Hepatocyte (in vitro differentiated cells): ENCODE results near the gene DYRK4. TPM values are rescaled to one million over a fixed set of nuclear protein-coding genes. Genes with fewer than 3 reads are reported as not detected.

Source experiments
- DNase-seq: peaks from one replicate; pipeline ENCODE4 v3.0.0-alpha.2; 2016; ENCODE audit warnings: low spot score
- H2AFZ ChIP-seq: fragments of 200-600 bp; sonication (generic); 2 replicates; pipeline ENCODE4 v1.6.0; 2016; ENCODE audit warnings: antibody characterized with exemption, mild to moderate bottlenecking
- H3K27ac ChIP-seq: fragments of 200-600 bp; sonication (generic); 2 replicates; pipeline ENCODE4 v1.5.1; 2016; ENCODE audit warnings: mild to moderate bottlenecking
- H3K27me3 ChIP-seq: fragments of 200-600 bp; sonication (generic); 2 replicates; pipeline ENCODE4 v1.6.1; 2016
- H3K36me3 ChIP-seq: fragments of 200-600 bp; sonication (generic); replicated peaks from 2 replicates; pipeline ENCODE4 v1.5.1; 2016; ENCODE audit warnings: low read depth; ENCODE audit not compliant: insufficient read depth
- H3K4me1 ChIP-seq: fragments of 200-600 bp; sonication (generic); 2 replicates; pipeline ENCODE4 v1.5.1; 2016; ENCODE audit warnings: mild to moderate bottlenecking, moderate library complexity; ENCODE audit not compliant: insufficient read depth
- H3K4me2 ChIP-seq: fragments of 200-600 bp; sonication (generic); 2 replicates; pipeline ENCODE4 v1.6.0; 2016
- H3K4me3 ChIP-seq: fragments of 200-600 bp; sonication (generic); 2 replicates; pipeline ENCODE4 v1.5.1; 2016; ENCODE audit warnings: mild to moderate bottlenecking
- H3K79me2 ChIP-seq: fragments of 200-600 bp; sonication (generic); 2 replicates; pipeline ENCODE4 v1.6.0; 2017; ENCODE audit warnings: mild to moderate bottlenecking
- H3K9me2 ChIP-seq: fragments of 200-600 bp; sonication (generic); replicated peaks from 2 replicates; pipeline ENCODE4 v1.6.0; 2017; ENCODE audit warnings: mild to moderate bottlenecking; ENCODE audit not compliant: insufficient read depth
- H3K9me3 ChIP-seq: fragments of 200-600 bp; sonication (generic); 2 replicates; pipeline ENCODE4 v1.5.1; 2016; ENCODE audit warnings: low read depth, mild to moderate bottlenecking
- H4K20me1 ChIP-seq: fragments of 200-600 bp; sonication (generic); 2 replicates; pipeline ENCODE4 v1.6.0; 2016; ENCODE audit warnings: mild to moderate bottlenecking; ENCODE audit not compliant: insufficient read depth, poor library complexity, severe bottlenecking
- EZH2 ChIP-seq: fragments of 200-600 bp; sonication (generic); IDR thresholded peaks from 2 replicates; pipeline ENCODE4 v1.6.1; 2016; ENCODE audit warnings: antibody characterized with exemption, mild to moderate bottlenecking, borderline replicate concordance
- EZH2phosphoT487 ChIP-seq: fragments of 200-600 bp; sonication (generic); IDR thresholded peaks from one replicate; pipeline ENCODE4 v1.6.1; 2018; ENCODE audit warnings: antibody characterized with exemption, mild to moderate bottlenecking, low read depth, moderate library complexity; ENCODE audit not compliant: unreplicated experiment, severe bottlenecking
- WGBS: methylation state at CpG from one replicate; pipeline ENCODE4 v1.1.6; 2016; ENCODE audit warnings: low lambda C conversion rate; ENCODE audit errors: missing lambda C conversion rate; 5-methylcytosine and 5-hydroxymethylcytosine counted together
- polyA plus RNA-seq: library from polyadenylated mRNA; unstranded; fragments of >200 nt; fragmentation: Nextera tagmentation; extraction: Ambion mirVana; gene quantifications from 2 replicates; pipeline ENCODE4 v1.2.1, GENCODE V29; 2016
- total RNA-seq: library from RNA; depleted of rRNA; stranded (reverse); fragments of >200 nt; gene quantifications from 2 replicates; pipeline ENCODE4 v1.2.3, GENCODE V29; 2014
- TF ChIP-seq, protein P1 (sequence below): fragments of 200-600 bp; sonication (generic); IDR thresholded peaks from 2 replicates; pipeline ENCODE4 v1.5.1; 2016; ENCODE audit warnings: antibody characterized with exemption, mild to moderate bottlenecking; ENCODE audit not compliant: poor library complexity

DYRK4 gene
- total and polyA plus RNA-seq, 2 experiments from 2014 or later: 34.1 to 50.3 TPM

GRCh38 chr12:4556735-4557530 is 5.1 kb upstream of the DYRK4 start:
- no peaks in the 10 kb centered on the region for H3K9me2 ChIP-seq
- H3K79me2 ChIP-seq: no peaks in the 10 kb centered on the region
- H3K4me1 ChIP-seq: no peaks in the 10 kb centered on the region
- no peak overlapping the region for H3K27ac ChIP-seq
- DNase-seq: no peak
- no peaks in the 10 kb centered on the region for H4K20me1 ChIP-seq
- WGBS: 96% methylated on average over 2 of the region's 2 CpGs
- no peak overlapping the region for H3K4me2 ChIP-seq
- H2AFZ ChIP-seq: no peak overlapping the region
- no peaks in the 10 kb centered on the region for H3K9me3 ChIP-seq
- no peak for TF ChIP-seq EZH2
- TF ChIP-seq, protein P1, sequence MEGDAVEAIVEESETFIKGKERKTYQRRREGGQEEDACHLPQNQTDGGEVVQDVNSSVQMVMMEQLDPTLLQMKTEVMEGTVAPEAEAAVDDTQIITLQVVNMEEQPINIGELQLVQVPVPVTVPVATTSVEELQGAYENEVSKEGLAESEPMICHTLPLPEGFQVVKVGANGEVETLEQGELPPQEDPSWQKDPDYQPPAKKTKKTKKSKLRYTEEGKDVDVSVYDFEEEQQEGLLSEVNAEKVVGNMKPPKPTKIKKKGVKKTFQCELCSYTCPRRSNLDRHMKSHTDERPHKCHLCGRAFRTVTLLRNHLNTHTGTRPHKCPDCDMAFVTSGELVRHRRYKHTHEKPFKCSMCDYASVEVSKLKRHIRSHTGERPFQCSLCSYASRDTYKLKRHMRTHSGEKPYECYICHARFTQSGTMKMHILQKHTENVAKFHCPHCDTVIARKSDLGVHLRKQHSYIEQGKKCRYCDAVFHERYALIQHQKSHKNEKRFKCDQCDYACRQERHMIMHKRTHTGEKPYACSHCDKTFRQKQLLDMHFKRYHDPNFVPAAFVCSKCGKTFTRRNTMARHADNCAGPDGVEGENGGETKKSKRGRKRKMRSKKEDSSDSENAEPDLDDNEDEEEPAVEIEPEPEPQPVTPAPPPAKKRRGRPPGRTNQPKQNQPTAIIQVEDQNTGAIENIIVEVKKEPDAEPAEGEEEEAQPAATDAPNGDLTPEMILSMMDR: no peak
- TF ChIP-seq EZH2phosphoT487: no peak
- H3K36me3 ChIP-seq: no peaks in the 10 kb centered on the region
- no peak overlapping the region for H3K4me3 ChIP-seq
- H3K27me3 ChIP-seq: no peaks in the 10 kb centered on the region

DNA sequence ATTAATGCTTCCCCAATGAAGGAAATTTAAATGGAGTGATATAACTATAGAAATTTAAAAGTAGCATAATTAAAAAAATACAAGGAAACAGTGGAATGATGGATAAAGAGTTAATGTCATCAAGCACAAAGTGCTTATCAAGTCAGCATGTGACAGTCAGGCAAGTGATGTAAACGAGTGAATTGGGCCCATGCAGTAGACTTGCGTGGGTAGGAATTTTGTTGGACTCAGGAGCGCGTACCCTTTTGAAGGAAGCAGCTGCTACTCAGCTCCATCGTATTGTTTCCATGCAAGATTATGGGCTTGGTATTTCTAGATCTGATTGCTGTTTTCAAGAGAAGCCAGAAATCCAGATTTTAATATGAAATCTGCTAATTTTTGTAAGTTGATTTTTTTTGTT is 4.4 kb upstream of the DYRK4 start:
- no peaks in the 10 kb centered on the region for H3K27me3 ChIP-seq
- H3K36me3 ChIP-seq: no peaks in the 10 kb centered on the region
- TF ChIP-seq, protein P1: no peak
- TF ChIP-seq EZH2phosphoT487 (no peak), EZH2 (no peak)
- H3K4me3 ChIP-seq: no peak overlapping the region
- 93% methylated on average over 5 of the region's 5 CpGs for WGBS
- H3K27ac ChIP-seq: no peak overlapping the region
- no peaks in the 10 kb centered on the region for H4K20me1 ChIP-seq
- no peaks in the 10 kb centered on the region for H3K79me2 ChIP-seq
- H3K9me2 ChIP-seq: no peaks in the 10 kb centered on the region
- DNase-seq: no peak
- no peak overlapping the region for H2AFZ ChIP-seq
- no peak overlapping the region for H3K4me2 ChIP-seq
- no peaks in the 10 kb centered on the region for H3K4me1 ChIP-seq
- no peaks in the 10 kb centered on the region for H3K9me3 ChIP-seq

GRCh38 chr12:4558171-4558570 is 3.8 kb upstream of the DYRK4 start:
- Histone ChIP-seq H3K9me2 (no peaks in the 10 kb centered on the region), H2AFZ (no peak overlapping the region), H3K4me3 (no peak overlapping the region), H3K27ac (no peak overlapping the region), H3K36me3 (no peaks in the 10 kb centered on the region), H3K4me2 (no peak overlapping the region), H3K79me2 (no peaks in the 10 kb centered on the region), H3K9me3 (no peaks in the 10 kb centered on the region), H3K4me1 (no peaks in the 10 kb centered on the region), H3K27me3 (no peaks in the 10 kb centered on the region), H4K20me1 (no peaks in the 10 kb centered on the region)
- 97% methylated on average over 2 of the region's 2 CpGs for WGBS
- no peak for DNase-seq
- TF ChIP-seq EZH2phosphoT487: no peak
- TF ChIP-seq, protein P1: no peak
- no peak for TF ChIP-seq EZH2
